GM12892 (cell line): ENCODE data around the gene KCNK7.

Experiments used
- POLR2A ChIP-seq: IDR thresholded peaks from 2 replicates; pipeline ENCODE4 v1.6.1; 2011; ENCODE audit warnings: low read depth, low read length, control low read depth
- POLR2AphosphoS5 ChIP-seq: IDR thresholded peaks from 2 replicates; pipeline ENCODE4 v1.6.1; 2011; ENCODE audit warnings: low read depth, low read length, control low read depth
- TAF1 ChIP-seq: IDR thresholded peaks from 2 replicates; pipeline ENCODE4 v1.6.1; 2011; ENCODE audit warnings: low read depth, mild to moderate bottlenecking, control low read depth, low read length, borderline replicate concordance

- TF ChIP-seq POLR2A (no peak), POLR2AphosphoS5 (no peak), TAF1 (no peak)
These were observed 14.8 kb upstream of the KCNK7 start for GRCh38 chr11:65610404-65610803.
